Kidney (tissue), 14 donors: ENCODE measurements around the gene SACS. TPM values are rescaled to one million over a fixed set of nuclear protein-coding genes. Genes with fewer than 3 reads are reported as not detected.

Source experiments
- DNase-seq, 5 donors: peaks; one replicate each; pipeline ENCODE4 v3.0.0-alpha.2; 2013 to 2020
- FAIRE-seq: peaks from 2 replicates; lab custom pipeline; 2012; peaks lifted over from hg19 to GRCh38; lab: Jason Lieb, UNC
- H3K27ac ChIP-seq, 2 donors: one replicate each; pipeline ENCODE4 v1.7.0; 2013; ENCODE audit warnings: low read depth in 2 of 2, low read length in 2 of 2, inconsistent platforms in 1 of 2
- H3K27me3 ChIP-seq: one replicate; pipeline ENCODE4 v1.7.1; 2013; ENCODE audit warnings: low read length, inconsistent platforms; ENCODE audit not compliant: control insufficient read depth, insufficient read depth
- H3K36me3 ChIP-seq, 3 donors: one replicate each; pipeline versions ENCODE4 v1.7.0 to v1.7.1; 2013; ENCODE audit warnings: low read length in 3 of 3, control low read depth in 1 of 3, inconsistent platforms in 1 of 3; ENCODE audit not compliant: insufficient read depth in 3 of 3, control insufficient read depth in 2 of 3
- H3K4me1 ChIP-seq, 3 donors: one replicate each; pipeline versions ENCODE4 v1.7.0 to v1.7.1; 2013; ENCODE audit warnings: low read length in 3 of 3, inconsistent platforms in 1 of 3, low read depth in 1 of 3; ENCODE audit not compliant: control insufficient read depth in 2 of 3, insufficient read depth in 2 of 3
- H3K4me3 ChIP-seq, 3 donors: one replicate each; pipeline versions ENCODE4 v1.7.0 to v1.8.1; 2013; ENCODE audit warnings: low read length in 3 of 3, control low read depth in 1 of 3, inconsistent platforms in 1 of 3
- H3K9ac ChIP-seq, 3 donors: one replicate each; pipeline versions ENCODE4 v1.7.0 to v1.7.1; 2013; ENCODE audit warnings: low read length in 3 of 3, control low read depth in 1 of 3, inconsistent platforms in 1 of 3
- H3K9me3 ChIP-seq, 3 donors: one replicate each; pipeline versions ENCODE4 v1.7.0 to v1.7.1; 2013; ENCODE audit warnings: low read length in 3 of 3, control low read depth in 1 of 3, inconsistent platforms in 1 of 3; ENCODE audit not compliant: control insufficient read depth in 2 of 3, insufficient read depth in 1 of 3
- CTCF ChIP-seq: IDR thresholded peaks from 3 replicates; pipeline ENCODE4 v1.5.1; 2012; ENCODE audit warnings: mild to moderate bottlenecking, moderate library complexity, borderline replicate concordance; ENCODE audit not compliant: insufficient read depth; ENCODE audit errors: extremely low read depth
- intact Hi-C: fragments of 100-400 bp; cut with DNase I; formaldehyde crosslinking; loops from one replicate; pipeline ENCODE4 v1.11.1; 2022
- polyA plus RNA-seq: library from polyadenylated mRNA; stranded (reverse); fragments of 350-450 nt; fragmentation: Illumina TruSeq; extraction: RNeasy Lipid Tissue Mini Kit (QIAGEN cat#74804); gene quantifications from one replicate; pipeline ENCODE4 v1.2.3, GENCODE V29; 2014; ENCODE audit warnings: low read depth, low replicate concordance; ENCODE audit not compliant: insufficient read depth
- total RNA-seq: library from RNA; stranded (reverse); fragmentation: NEBNext Ultra II Directional; extraction: Animal tissue kit (Norgen Biotek cat#: 25700); gene quantifications from one replicate; pipeline ENCODE4 v1.2.1, GENCODE V29; 2021
- donor health status: control.
- donor health status: control.
- donor health status: control.
- donor health status: control.
- donor health status: control.
- donor health status: DM: yes; HTN: yes; CAD: no.
- donor health status: Normal renal cell carcinoma (clear cell type).

SACS gene
- total and polyA plus RNA-seq, 2 donors from 2014 or later, result 0.58 to 12.5 TPM

DNA sequence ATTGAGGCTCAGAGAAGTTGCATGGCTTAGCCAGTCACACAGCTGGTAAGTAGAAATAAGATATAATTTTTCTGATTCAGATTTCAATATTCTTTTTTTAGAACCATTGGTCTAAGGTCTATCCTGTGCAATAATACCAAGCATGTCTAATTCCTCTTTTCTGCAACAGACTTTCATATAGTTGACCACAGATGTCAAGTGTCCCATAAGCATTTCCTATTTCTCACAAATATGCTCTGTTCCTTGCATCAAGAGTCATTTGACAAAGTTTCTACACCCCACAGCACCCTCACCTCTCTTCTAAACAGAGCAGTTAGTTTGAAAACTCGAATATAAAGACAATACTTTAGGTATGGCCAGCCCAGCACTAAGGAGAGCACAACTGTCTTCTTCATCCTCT lies 26.8 kb upstream of the SACS start:
- intact Hi-C loops, result loop anchor here (10.0 kb wide), 1 partner anchor 414 kb away; no protein-coding TSS in a partner anchor
- TF ChIP-seq CTCF, result no peak
- no peaks in the 10 kb centered on the region for H3K36me3 ChIP-seq
- H3K27me3 ChIP-seq, result no peaks in the 10 kb centered on the region
- H3K4me3 ChIP-seq, result no peak overlapping the region
- DNase-seq, result no peak
- FAIRE-seq, result no peak
- H3K9me3 ChIP-seq, result no peaks in the 10 kb centered on the region
- no peak overlapping the region for H3K27ac ChIP-seq
- no peaks in the 10 kb centered on the region for H3K4me1 ChIP-seq
- H3K9ac ChIP-seq, result no peak overlapping the region

DNA sequence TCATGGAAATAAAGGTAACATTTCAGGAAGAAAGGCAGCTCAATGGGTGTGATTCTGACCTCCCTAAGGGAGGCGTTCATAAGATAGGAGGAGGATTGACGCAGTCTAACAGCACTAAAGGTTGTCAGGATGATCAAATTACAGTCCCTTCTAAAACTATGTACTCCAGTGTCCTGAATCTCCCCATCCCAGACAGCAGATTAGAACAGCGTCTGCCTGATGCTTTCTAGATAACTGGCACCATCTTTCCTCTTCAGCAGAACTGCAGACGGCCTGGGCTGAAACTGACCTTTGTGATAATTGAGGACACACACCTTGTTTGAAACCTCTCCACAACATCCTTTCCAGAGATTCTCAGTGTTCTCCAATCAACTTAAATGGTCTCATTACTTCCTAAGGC lies 25.5 kb upstream of the SACS start:
- Histone ChIP-seq H3K9ac (no peak overlapping the region), H3K27me3 (no peaks in the 10 kb centered on the region), H3K4me1 (no peaks in the 10 kb centered on the region), H3K9me3 (no peaks in the 10 kb centered on the region), H3K4me3 (no peak overlapping the region), H3K36me3 (no peaks in the 10 kb centered on the region), H3K27ac (no peak overlapping the region)
- no peak for TF ChIP-seq CTCF
- DNase-seq (peak in 1 of 5 donors; percentile 48), FAIRE-seq (no peak)
- intact Hi-C loops, result no loop called here

GRCh38 chr13:23456437-23457210 lies 23.1 kb upstream of the SACS start:
- no peak for TF ChIP-seq CTCF
- Histone ChIP-seq H3K9ac (no peak overlapping the region), H3K4me1 (no peaks in the 10 kb centered on the region), H3K27ac (no peak overlapping the region), H3K4me3 (no peak overlapping the region), H3K27me3 (no peaks in the 10 kb centered on the region), H3K36me3 (no peaks in the 10 kb centered on the region), H3K9me3 (no peaks in the 10 kb centered on the region)
- FAIRE-seq (no peak), DNase-seq (no peak)
- intact Hi-C loops, result no loop called here
